Rectal smooth muscle tissue (tissue), 1 donor: Measurements from ENCODE around the gene DACT3.

Source experiments
- H3K27ac ChIP-seq: one replicate; pipeline ENCODE4 v1.7.0; 2013; ENCODE audit warnings: low read depth, low read length, inconsistent platforms
- H3K27me3 ChIP-seq: one replicate; pipeline ENCODE4 v1.7.0; 2013; ENCODE audit warnings: low read length; ENCODE audit not compliant: control insufficient read depth, insufficient read depth
- H3K36me3 ChIP-seq: one replicate; pipeline ENCODE4 v1.7.0; 2013; ENCODE audit warnings: low read length; ENCODE audit not compliant: control insufficient read depth, insufficient read depth
- H3K4me1 ChIP-seq: one replicate; pipeline ENCODE4 v1.7.0; 2013; ENCODE audit warnings: low read length; ENCODE audit not compliant: control insufficient read depth, insufficient read depth
- H3K4me3 ChIP-seq: one replicate; pipeline ENCODE4 v1.7.0; 2013; ENCODE audit warnings: low read length
- H3K9ac ChIP-seq: one replicate; pipeline ENCODE4 v1.7.0; 2013; ENCODE audit warnings: low read length

Gene DACT3

GRCh38 chr19:46660008-46660517 lies 919 bp downstream of the DACT3 start:
- peak overlapping the region; percentile 45 for H3K9ac ChIP-seq
- peaks cover 6% of the 10 kb centered on the region for H3K4me1 ChIP-seq
- peak overlapping the region; percentile 84 for H3K27ac ChIP-seq
- peak overlapping the region; percentile 80 for H3K4me3 ChIP-seq
- peaks cover 3% of the 10 kb centered on the region for H3K27me3 ChIP-seq
- H3K36me3 ChIP-seq, result no peaks in the 10 kb centered on the region

- peaks cover 10% of the 10 kb centered on the region for H3K4me1 ChIP-seq
Observed at GRCh38 chr19:46659151-46660007, 1.6 kb downstream of the DACT3 start.

GRCh38 chr19:46656541-46656940 lies 4.4 kb downstream of the DACT3 start:
- no peak overlapping the region for H3K4me3 ChIP-seq
- H3K9ac ChIP-seq, result no peak overlapping the region
- H3K27ac ChIP-seq, result no peak overlapping the region
- peaks cover 17% of the 10 kb centered on the region for H3K4me1 ChIP-seq
- peaks cover 3% of the 10 kb centered on the region for H3K27me3 ChIP-seq
- H3K36me3 ChIP-seq, result no peaks in the 10 kb centered on the region

More at GRCh38 chr19:46659151-46660007, 1.6 kb downstream of the DACT3 start:
- peaks cover 3% of the 10 kb centered on the region for H3K27me3 ChIP-seq
- peak overlapping the region; percentile 45 for H3K9ac ChIP-seq
- H3K27ac ChIP-seq, result peak overlapping the region; percentile 84
- no peaks in the 10 kb centered on the region for H3K36me3 ChIP-seq
- peak overlapping the region; percentile 80 for H3K4me3 ChIP-seq

GRCh38 chr19:46654621-46655152 lies 6.3 kb downstream of the DACT3 start:
- no peak overlapping the region for H3K4me3 ChIP-seq
- H3K27ac ChIP-seq, result peak overlapping the region; percentile 72

GRCh38 chr19:46650445-46650844 lies 10.5 kb downstream of the DACT3 start:
- H3K27me3 ChIP-seq, result no peaks in the 10 kb centered on the region
- no peak overlapping the region for H3K9ac ChIP-seq
- peaks cover 16% of the 10 kb centered on the region for H3K4me1 ChIP-seq
- H3K36me3 ChIP-seq, result no peaks in the 10 kb centered on the region
- no peak overlapping the region for H3K27ac ChIP-seq
- no peak overlapping the region for H3K4me3 ChIP-seq

More at GRCh38 chr19:46654621-46655152, 6.3 kb downstream of the DACT3 start:
- Histone ChIP-seq H3K27me3 (peaks cover 1% of the 10 kb centered on the region), H3K4me1 (peaks cover 16% of the 10 kb centered on the region), H3K36me3 (no peaks in the 10 kb centered on the region), H3K9ac (no peak overlapping the region)

DNA sequence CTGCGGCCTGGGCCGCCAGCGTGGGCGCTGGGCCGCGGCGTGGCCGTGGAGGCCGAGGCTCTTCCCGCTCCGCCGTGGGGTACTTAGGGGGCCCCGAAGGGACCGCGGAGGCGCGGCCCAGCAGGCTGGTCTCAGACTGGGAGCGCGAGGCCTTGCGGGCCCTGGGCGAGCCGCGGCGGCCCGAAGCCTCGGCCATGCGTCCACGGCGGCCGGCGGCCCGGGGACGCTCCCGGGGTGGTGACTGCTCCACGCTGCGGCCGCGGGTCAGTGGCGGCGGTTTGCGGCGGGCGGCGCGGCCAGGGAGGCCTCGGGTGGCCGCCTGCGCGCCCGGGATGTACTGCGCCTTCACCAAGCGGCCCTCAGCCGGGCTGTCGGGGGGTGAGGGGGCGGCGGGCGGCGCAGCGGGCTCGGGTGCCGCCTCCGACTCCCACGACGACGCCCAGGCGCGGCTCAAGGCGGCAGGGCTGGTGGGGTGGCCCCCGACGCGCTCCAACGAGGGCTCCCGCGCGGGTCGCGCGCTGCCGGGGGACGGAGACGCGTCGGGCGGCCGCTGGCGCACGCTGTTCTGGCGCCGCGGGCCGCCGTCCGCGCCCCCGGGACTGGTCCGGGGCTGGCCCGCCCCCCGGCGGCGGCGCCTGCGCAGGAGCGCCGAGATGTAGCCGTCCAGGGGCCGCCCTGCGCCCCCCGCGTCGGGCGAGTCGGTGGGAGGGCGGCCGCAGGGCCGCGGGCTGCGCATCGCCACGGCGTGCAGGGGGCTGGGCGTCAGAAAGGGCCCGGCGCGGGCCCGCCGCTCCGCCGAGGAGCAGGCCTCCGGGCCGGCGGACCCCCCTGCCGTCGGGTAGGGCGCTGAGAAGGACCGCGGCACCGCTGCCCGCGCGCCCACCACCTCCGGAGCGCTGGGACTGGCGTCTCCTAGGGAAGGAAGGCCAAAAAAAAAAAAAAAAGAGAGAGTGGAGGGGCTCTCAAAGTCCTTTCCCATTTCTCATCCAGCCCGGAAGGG lies 11.7 kb downstream of the DACT3 start:
- no peak overlapping the region for H3K9ac ChIP-seq
- H3K36me3 ChIP-seq, result no peaks in the 10 kb centered on the region
- H3K4me3 ChIP-seq, result no peak overlapping the region
- H3K27me3 ChIP-seq, result no peaks in the 10 kb centered on the region
- no peak overlapping the region for H3K27ac ChIP-seq
- H3K4me1 ChIP-seq, result peaks cover 12% of the 10 kb centered on the region

DNA sequence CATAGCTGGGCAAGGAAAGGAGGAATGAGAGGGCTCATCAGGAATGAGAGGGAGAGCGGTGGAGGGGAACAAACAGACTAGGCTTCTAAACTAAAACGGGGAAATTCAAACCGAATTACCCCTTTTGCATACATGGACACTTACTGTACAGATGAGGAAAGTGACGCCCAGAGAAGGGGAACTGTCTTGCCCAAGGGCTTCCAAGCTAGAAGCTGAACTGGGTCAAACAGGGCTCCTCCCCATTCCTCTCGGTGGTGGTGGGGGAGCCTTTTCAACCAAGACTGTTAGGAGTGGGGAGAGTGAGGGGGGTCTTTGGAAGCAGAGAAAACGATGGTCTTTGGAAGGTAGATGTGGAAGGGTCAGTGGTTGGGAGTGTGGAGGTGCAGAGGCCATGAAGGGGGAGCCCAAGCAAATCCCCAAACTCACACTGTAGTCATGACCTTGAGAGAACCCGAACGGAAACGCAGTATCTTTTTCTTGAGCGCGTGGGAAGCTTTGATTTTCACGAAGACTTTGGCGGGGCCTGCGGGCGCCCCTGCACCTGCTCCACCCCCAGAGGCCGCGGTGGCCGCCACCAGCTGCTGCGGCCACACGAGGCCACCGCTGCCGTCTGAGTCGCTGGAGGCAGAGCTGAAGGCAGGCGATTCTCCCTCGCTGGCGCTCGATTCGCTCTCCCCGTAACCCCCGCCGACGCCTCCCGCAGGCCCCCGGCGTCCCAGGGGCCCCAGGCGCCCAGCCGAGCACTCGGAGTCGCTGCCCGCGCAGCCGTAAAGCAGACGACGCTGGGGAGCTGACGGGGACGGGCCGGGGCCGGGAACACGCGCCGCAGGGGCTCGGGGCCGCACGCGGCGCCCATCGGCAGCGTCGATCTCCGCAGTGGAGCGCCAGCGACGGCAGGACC lies 12.7 kb downstream of the DACT3 start:
- peaks cover 8% of the 10 kb centered on the region for H3K4me1 ChIP-seq
- no peaks in the 10 kb centered on the region for H3K27me3 ChIP-seq
- no peaks in the 10 kb centered on the region for H3K36me3 ChIP-seq
- H3K9ac ChIP-seq, result no peak overlapping the region
- no peak overlapping the region for H3K4me3 ChIP-seq
- no peak overlapping the region for H3K27ac ChIP-seq

DNA sequence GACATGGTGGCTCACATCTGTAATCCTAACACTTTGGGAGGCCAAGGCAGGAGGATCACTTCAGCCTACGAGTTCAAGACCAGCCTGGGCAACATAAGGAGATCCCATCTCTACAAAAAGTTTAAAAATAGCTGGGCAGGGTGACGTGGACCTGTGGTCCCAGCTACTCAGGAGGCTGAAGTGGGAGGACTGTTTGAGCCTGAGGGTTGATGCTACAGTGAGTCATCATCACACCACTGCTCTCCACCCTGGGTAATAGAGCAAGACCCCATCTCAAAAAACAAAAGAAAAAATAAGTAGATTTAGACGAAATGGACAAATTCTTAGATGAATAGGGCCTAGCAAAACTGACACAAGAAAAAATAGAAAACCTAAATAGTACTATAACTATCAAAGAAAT lies 14.6 kb downstream of the DACT3 start:
- Histone ChIP-seq H3K27me3 (no peaks in the 10 kb centered on the region), H3K4me1 (peaks cover 2% of the 10 kb centered on the region), H3K4me3 (no peak overlapping the region), H3K27ac (no peak overlapping the region), H3K9ac (no peak overlapping the region), H3K36me3 (no peaks in the 10 kb centered on the region)

DNA sequence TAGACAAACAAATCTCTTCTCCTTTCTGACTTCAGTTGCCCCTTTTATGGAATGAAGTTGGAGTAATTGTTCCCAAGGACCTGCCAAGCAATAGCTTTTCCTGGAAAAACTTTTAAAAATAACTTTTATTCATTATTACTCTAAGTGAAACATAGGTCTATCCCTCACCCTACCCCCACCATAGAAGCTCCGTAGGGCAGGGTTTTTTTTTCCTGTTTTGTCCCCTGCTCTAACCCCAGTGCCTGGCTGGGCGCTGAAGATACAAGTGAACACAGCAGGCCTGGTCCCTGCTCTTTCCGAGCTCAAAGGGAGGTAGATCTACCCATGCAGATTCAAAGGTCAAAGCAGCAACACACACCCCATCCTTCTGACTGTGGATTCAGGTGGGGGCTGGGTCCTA lies 16.3 kb downstream of the DACT3 start:
- Histone ChIP-seq H3K4me1 (peaks cover 5% of the 10 kb centered on the region), H3K27ac (peak overlapping the region; percentile 61), H3K27me3 (peaks cover 2% of the 10 kb centered on the region), H3K9ac (no peak overlapping the region), H3K36me3 (no peaks in the 10 kb centered on the region), H3K4me3 (no peak overlapping the region)

- H3K27me3 ChIP-seq, result peaks cover 2% of the 10 kb centered on the region
- peak overlapping the region; percentile 45 for H3K27ac ChIP-seq
- no peaks in the 10 kb centered on the region for H3K36me3 ChIP-seq
- H3K4me3 ChIP-seq, result no peak overlapping the region
- H3K9ac ChIP-seq, result no peak overlapping the region
- H3K4me1 ChIP-seq, result peaks cover 9% of the 10 kb centered on the region
Observed at GRCh38 chr19:46640656-46641055, 20.3 kb downstream of the DACT3 start.

GRCh38 chr19:46639358-46640182 lies 21.4 kb downstream of the DACT3 start:
- Histone ChIP-seq H3K27me3 (peaks cover 2% of the 10 kb centered on the region), H3K27ac (peak overlapping the region; percentile 92), H3K9ac (peak overlapping the region; percentile 24), H3K4me3 (peak overlapping the region; percentile 70), H3K36me3 (no peaks in the 10 kb centered on the region), H3K4me1 (peaks cover 8% of the 10 kb centered on the region)
